Measurements from ENCODE around the gene ABHD12. TPM values are rescaled to one million over a fixed set of nuclear protein-coding genes. Genes with fewer than 3 reads are reported as not detected.
A peak's percentile ranks its signal among the peaks of the same experiment; 100 is the strongest.

Gene ABHD12
- polyA plus RNA-seq, 1 donor (not counting 4 experiments of a cell fraction or from before 2014, with no cell fraction given): 11.2 TPM

- Histone ChIP-seq H3K4me2 (ENCODE audit: control insufficient read depth, extremely low read depth, insufficient read depth, low read depth, low read length) (peak overlapping the region; percentile 100), H3K9me3 (ENCODE audit: control insufficient read depth, low read depth, low read length) (no peaks in the 10 kb centered on the region), H3K36me3 (ENCODE audit: control insufficient read depth in 2 of 2, extremely low read depth in 1 of 2, insufficient read depth in 2 of 2, low read length in 2 of 2) (peaks cover 0 to 7% of the 10 kb centered on the region in 2 experiments), H4K20me1 (ENCODE audit: control insufficient read depth, extremely low read depth, insufficient read depth, low read length) (no peaks in the 10 kb centered on the region), H2AFZ (ENCODE audit: control insufficient read depth, low read length) (no peak overlapping the region), H3K9me1 (ENCODE audit: control insufficient read depth, extremely low read depth, insufficient read depth, low read length) (no peaks in the 10 kb centered on the region), H3K79me2 (ENCODE audit: control insufficient read depth, insufficient read depth, low read length) (peaks cover 35% of the 10 kb centered on the region), H3K4me3 (ENCODE audit: control insufficient read depth in 2 of 3, extremely low read depth in 1 of 3, insufficient read depth in 2 of 3, low read depth in 1 of 3, low read length in 3 of 3) (peak overlapping the region in 2 of 3 experiments; percentile 91), H3K4me1 (ENCODE audit: control insufficient read depth, extremely low read depth, insufficient read depth, low read length) (peaks cover 12% of the 10 kb centered on the region), H3K27ac (ENCODE audit: control insufficient read depth, insufficient read depth, low read length) (no peak overlapping the region), H3K27me3 (ENCODE audit: control insufficient read depth, extremely low read depth, insufficient read depth, low read length) (no peaks in the 10 kb centered on the region), H3K9ac (ENCODE audit: control insufficient read depth, extremely low read depth, insufficient read depth, low read length) (peak overlapping the region; percentile 91)
- dilution Hi-C loops (cut with MboI; ENCODE audit: extremely low pct_ligation_motif_present, low sequenced_read_pairs): no loop called here
- no peak for FAIRE-seq
- DNase-seq (ENCODE audit: low read depth, low spot score): no peak
- TF ChIP-seq CTCF (optimal IDR thresholded peaks at IDR 0.05 in 1 of 3, IDR thresholded peaks at IDR 0.05 in 1 of 3, conservative IDR thresholded peaks at IDR 0.05 in 1 of 3; ENCODE audit: extremely low read depth in 1 of 3, insufficient read depth in 2 of 3, low read length in 3 of 3): no peak
- TF ChIP-seq EZH2 (IDR thresholded peaks at IDR 0.05; ENCODE audit: low read length): no peak
These were observed 18.3 kb upstream of the ABHD12 start for GRCh38 chr20:25408890-25409289.

GRCh38 chr20:25408170-25408547, 17.5 kb upstream of the ABHD12 start:
- Histone ChIP-seq H3K27ac (ENCODE audit: control insufficient read depth, insufficient read depth, low read length) (peak overlapping the region; percentile 66), H3K79me2 (ENCODE audit: control insufficient read depth, insufficient read depth, low read length) (peaks cover 35% of the 10 kb centered on the region), H3K4me3 (ENCODE audit: control insufficient read depth in 2 of 3, extremely low read depth in 1 of 3, insufficient read depth in 2 of 3, low read depth in 1 of 3, low read length in 3 of 3) (peak overlapping the region; percentile 68 to 91 (median 91)), H4K20me1 (ENCODE audit: control insufficient read depth, extremely low read depth, insufficient read depth, low read length) (no peaks in the 10 kb centered on the region), H3K9me1 (ENCODE audit: control insufficient read depth, extremely low read depth, insufficient read depth, low read length) (no peaks in the 10 kb centered on the region), H3K4me2 (ENCODE audit: control insufficient read depth, extremely low read depth, insufficient read depth, low read depth, low read length) (peak overlapping the region; percentile 100), H3K9ac (ENCODE audit: control insufficient read depth, extremely low read depth, insufficient read depth, low read length) (peak overlapping the region; percentile 91), H2AFZ (ENCODE audit: control insufficient read depth, low read length) (peak overlapping the region; percentile 98), H3K27me3 (ENCODE audit: control insufficient read depth, extremely low read depth, insufficient read depth, low read length) (no peaks in the 10 kb centered on the region), H3K9me3 (ENCODE audit: control insufficient read depth, low read depth, low read length) (no peaks in the 10 kb centered on the region), H3K4me1 (ENCODE audit: control insufficient read depth, extremely low read depth, insufficient read depth, low read length) (peaks cover 12% of the 10 kb centered on the region), H3K36me3 (ENCODE audit: control insufficient read depth in 2 of 2, extremely low read depth in 1 of 2, insufficient read depth in 2 of 2, low read length in 2 of 2) (peaks cover 0 to 7% of the 10 kb centered on the region in 2 experiments)
- dilution Hi-C loops (cut with MboI; ENCODE audit: extremely low pct_ligation_motif_present, low sequenced_read_pairs): no loop called here
- no peak for FAIRE-seq
- TF ChIP-seq EZH2 (IDR thresholded peaks at IDR 0.05; ENCODE audit: low read length) (no peak), CTCF (optimal IDR thresholded peaks at IDR 0.05 in 1 of 3, IDR thresholded peaks at IDR 0.05 in 1 of 3, conservative IDR thresholded peaks at IDR 0.05 in 1 of 3; ENCODE audit: extremely low read depth in 1 of 3, insufficient read depth in 2 of 3, low read length in 3 of 3) (no peak)
- no peak for DNase-seq (ENCODE audit: low read depth, low spot score)

All from keratinocyte (primary cell).